ENCODE data around the gene ATP6V1F.

Gene ATP6V1F

GRCh38 chr7:128899392-128899791 lies 36.7 kb downstream of the ATP6V1F start:
- no peak for DNase-seq (ENCODE audit: low spot score)
- no peak for ATAC-seq (ENCODE audit: low read depth)
- TF ChIP-seq, protein P1, sequence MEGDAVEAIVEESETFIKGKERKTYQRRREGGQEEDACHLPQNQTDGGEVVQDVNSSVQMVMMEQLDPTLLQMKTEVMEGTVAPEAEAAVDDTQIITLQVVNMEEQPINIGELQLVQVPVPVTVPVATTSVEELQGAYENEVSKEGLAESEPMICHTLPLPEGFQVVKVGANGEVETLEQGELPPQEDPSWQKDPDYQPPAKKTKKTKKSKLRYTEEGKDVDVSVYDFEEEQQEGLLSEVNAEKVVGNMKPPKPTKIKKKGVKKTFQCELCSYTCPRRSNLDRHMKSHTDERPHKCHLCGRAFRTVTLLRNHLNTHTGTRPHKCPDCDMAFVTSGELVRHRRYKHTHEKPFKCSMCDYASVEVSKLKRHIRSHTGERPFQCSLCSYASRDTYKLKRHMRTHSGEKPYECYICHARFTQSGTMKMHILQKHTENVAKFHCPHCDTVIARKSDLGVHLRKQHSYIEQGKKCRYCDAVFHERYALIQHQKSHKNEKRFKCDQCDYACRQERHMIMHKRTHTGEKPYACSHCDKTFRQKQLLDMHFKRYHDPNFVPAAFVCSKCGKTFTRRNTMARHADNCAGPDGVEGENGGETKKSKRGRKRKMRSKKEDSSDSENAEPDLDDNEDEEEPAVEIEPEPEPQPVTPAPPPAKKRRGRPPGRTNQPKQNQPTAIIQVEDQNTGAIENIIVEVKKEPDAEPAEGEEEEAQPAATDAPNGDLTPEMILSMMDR (IDR thresholded peaks at IDR 0.05; ENCODE audit: poor library complexity, severe bottlenecking) = no peak
- no peaks in the 10 kb centered on the region for H3K9me3 ChIP-seq (ENCODE audit: severe bottlenecking)
- peaks cover 21% of the 10 kb centered on the region for H3K4me1 ChIP-seq (ENCODE audit: insufficient read depth, poor library complexity, severe bottlenecking)
- H3K27ac ChIP-seq (ENCODE audit: poor library complexity, severe bottlenecking) = no peak overlapping the region
- H3K27me3 ChIP-seq (ENCODE audit: insufficient read depth, poor library complexity, severe bottlenecking) = no peaks in the 10 kb centered on the region
- H3K4me3 ChIP-seq (ENCODE audit: severe bottlenecking) = no peak overlapping the region
- H3K36me3 ChIP-seq (ENCODE audit: low read depth) = no peaks in the 10 kb centered on the region

DNA sequence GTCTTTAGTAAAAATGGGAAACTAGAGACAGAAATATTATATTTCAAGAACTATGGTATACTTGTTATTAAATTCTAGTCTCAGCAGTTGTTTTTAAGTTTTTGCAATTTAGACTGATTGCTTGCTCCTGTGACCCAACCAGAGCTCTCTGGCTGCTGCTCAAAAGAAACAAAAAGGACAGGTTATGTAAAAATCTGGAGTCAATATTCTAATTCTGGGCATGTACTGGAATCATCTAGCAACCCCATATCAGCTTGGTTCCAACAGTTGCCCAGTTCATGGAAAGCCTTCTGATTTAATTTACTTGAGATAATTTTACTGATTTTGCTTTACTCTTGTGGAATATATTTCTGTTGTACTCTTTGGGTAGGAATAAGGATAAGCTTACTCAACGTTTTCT lies 37.6 kb downstream of the ATP6V1F start:
- Histone ChIP-seq H3K27ac (ENCODE audit: poor library complexity, severe bottlenecking) (no peak overlapping the region), H3K4me3 (ENCODE audit: severe bottlenecking) (no peak overlapping the region), H3K4me1 (ENCODE audit: insufficient read depth, poor library complexity, severe bottlenecking) (peaks cover 21% of the 10 kb centered on the region), H3K27me3 (ENCODE audit: insufficient read depth, poor library complexity, severe bottlenecking) (no peaks in the 10 kb centered on the region), H3K9me3 (ENCODE audit: severe bottlenecking) (no peaks in the 10 kb centered on the region), H3K36me3 (ENCODE audit: low read depth) (no peaks in the 10 kb centered on the region)
- ATAC-seq (ENCODE audit: low read depth) (no peak), DNase-seq (ENCODE audit: low spot score) (no peak)
- TF ChIP-seq, protein P1 (IDR thresholded peaks at IDR 0.05; ENCODE audit: poor library complexity, severe bottlenecking) = no peak

- no peaks in the 10 kb centered on the region for H3K9me3 ChIP-seq (ENCODE audit: severe bottlenecking)
- H3K4me3 ChIP-seq (ENCODE audit: severe bottlenecking) = no peak overlapping the region
- no peak overlapping the region for H3K27ac ChIP-seq (ENCODE audit: poor library complexity, severe bottlenecking)
- ATAC-seq (ENCODE audit: low read depth) (peak; percentile 32; the same call in 2 of the 3 replicates), DNase-seq (ENCODE audit: low spot score) (no peak)
- H3K27me3 ChIP-seq (ENCODE audit: insufficient read depth, poor library complexity, severe bottlenecking) = no peaks in the 10 kb centered on the region
- peaks cover 12% of the 10 kb centered on the region for H3K4me1 ChIP-seq (ENCODE audit: insufficient read depth, poor library complexity, severe bottlenecking)
- H3K36me3 ChIP-seq (ENCODE audit: low read depth) = no peaks in the 10 kb centered on the region
- TF ChIP-seq, protein P1 (IDR thresholded peaks at IDR 0.05; ENCODE audit: poor library complexity, severe bottlenecking) = no peak
These were observed 40.3 kb downstream of the ATP6V1F start for GRCh38 chr7:128902761-128903585.

DNA sequence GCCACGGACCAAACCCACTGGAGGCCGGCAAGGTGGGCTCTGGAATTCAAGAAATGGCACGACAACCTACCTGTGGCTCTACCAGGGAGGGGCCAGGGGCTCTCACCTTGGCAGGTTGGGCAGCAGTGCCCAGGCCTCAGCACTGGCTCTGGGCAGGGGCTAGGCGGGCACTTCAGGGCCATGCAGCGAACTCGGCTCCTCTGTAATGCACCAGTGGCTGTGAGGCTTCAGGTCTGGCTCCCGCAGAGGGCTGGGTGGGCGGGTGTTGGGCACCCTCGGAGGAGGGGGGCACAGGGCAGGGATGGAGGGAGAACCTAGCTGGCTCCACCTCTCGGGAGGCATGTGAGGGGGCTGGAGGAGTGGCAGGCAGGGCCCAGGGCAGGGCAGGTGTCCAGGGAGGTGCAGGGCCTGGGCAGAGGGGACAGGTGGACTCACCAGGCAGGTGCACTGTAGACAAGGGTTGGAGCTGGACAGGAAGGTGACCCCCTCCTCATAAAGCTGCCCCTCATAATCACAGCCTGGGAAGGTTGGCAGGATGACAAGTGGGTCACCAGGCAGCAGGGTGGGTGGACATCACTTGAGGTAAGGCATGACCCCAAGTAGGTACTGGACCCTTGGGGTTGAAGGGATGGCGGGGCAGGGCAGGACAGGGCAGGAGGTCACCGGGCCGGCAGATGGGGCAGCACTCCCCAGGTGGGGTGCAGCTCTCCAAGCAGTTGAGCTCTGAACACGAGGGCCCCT lies 41.1 kb downstream of the ATP6V1F start:
- no peaks in the 10 kb centered on the region for H3K36me3 ChIP-seq (ENCODE audit: low read depth)
- TF ChIP-seq, protein P1 (IDR thresholded peaks at IDR 0.05; ENCODE audit: poor library complexity, severe bottlenecking) = no peak
- peaks cover 4% of the 10 kb centered on the region for H3K4me1 ChIP-seq (ENCODE audit: insufficient read depth, poor library complexity, severe bottlenecking)
- no peak overlapping the region for H3K4me3 ChIP-seq (ENCODE audit: severe bottlenecking)
- no peak for ATAC-seq (ENCODE audit: low read depth)
- no peaks in the 10 kb centered on the region for H3K9me3 ChIP-seq (ENCODE audit: severe bottlenecking)
- no peak overlapping the region for H3K27ac ChIP-seq (ENCODE audit: poor library complexity, severe bottlenecking)
- DNase-seq (ENCODE audit: low spot score) = peak; percentile 47
- H3K27me3 ChIP-seq (ENCODE audit: insufficient read depth, poor library complexity, severe bottlenecking) = no peaks in the 10 kb centered on the region
